ENCODE measurements around the gene CEP43.

CEP43 gene

GRCh38 chr6:166999145-166999883 is at the start of gene CEP43:
CEP43 (plus strand) TSS chr6:166999397; CDS start chr6:166999413, 16 bp downstream.
- DNase-seq, result peak; percentile 70 to 73

GRCh38 chr6:166949528-166950442 is 49.4 kb upstream of the CEP43 start:
- no peak for DNase-seq

GRCh38 chr6:166950443-166950821 is 48.8 kb upstream of the CEP43 start:
- no peak for DNase-seq

- peak; percentile 59 to 62 for DNase-seq
These were observed 48.1 kb upstream of the CEP43 start for GRCh38 chr6:166950892-166951669.

- no peak for DNase-seq
These were observed 47.5 kb upstream of the CEP43 start for GRCh38 chr6:166951670-166952060.

GRCh38 chr6:166952121-166952520 is 47.1 kb upstream of the CEP43 start:
- peak in 1 of 2 experiments; percentile 18 for DNase-seq

- DNase-seq, result peak in 1 of 2 experiments; percentile 30
These were observed 46.4 kb upstream of the CEP43 start for GRCh38 chr6:166952567-166953486.

- DNase-seq, result no peak
These were observed 45.0 kb upstream of the CEP43 start for GRCh38 chr6:166954118-166954713.

- peak in 1 of 2 experiments; percentile 20 for DNase-seq
These were observed 43.9 kb upstream of the CEP43 start for GRCh38 chr6:166955121-166955864.

GRCh38 chr6:166955865-166956443 is 43.2 kb upstream of the CEP43 start:
- peak in 1 of 2 experiments; percentile 20 for DNase-seq

- peak; percentile 98 to 99 for DNase-seq
These were observed 42.6 kb upstream of the CEP43 start, which contains the start of gene RNASET2 for GRCh38 chr6:166956444-166957086. RNASET2 (minus strand) TSS chr6:166956550; CDS start chr6:166956182, 368 bp downstream.

- peak in 1 of 2 experiments; percentile 23 for DNase-seq
These were observed 42.0 kb upstream of the CEP43 start for GRCh38 chr6:166957087-166957804.

- DNase-seq, result no peak
These were observed 41.5 kb upstream of the CEP43 start for GRCh38 chr6:166957805-166958076.

GRCh38 chr6:166958926-166959861 is 40.0 kb upstream of the CEP43 start:
- peak in 1 of 2 experiments; percentile 30 for DNase-seq

- no peak for DNase-seq
These were observed 39.1 kb upstream of the CEP43 start for GRCh38 chr6:166959911-166960608.

- no peak for DNase-seq
These were observed 38.6 kb upstream of the CEP43 start for GRCh38 chr6:166960609-166960978.

- no peak for DNase-seq
These were observed 32.9 kb upstream of the CEP43 start for GRCh38 chr6:166966268-166966667.

Data from activated CD4-positive, alpha-beta T cell treated with anti-CD3 and anti-CD28 coated beads, Interleukin-2, amount 50 U/mL, for 4 hours (primary cell).